Neural progenitor cell (in vitro differentiated cells): ENCODE data around the gene SPTBN4. TPM values are rescaled to one million over a fixed set of nuclear protein-coding genes. Genes with fewer than 3 reads are reported as not detected.
"Not testable (repeated sequence)": the region's sequence is repeated elsewhere in the genome, so short reads cannot be mapped to it uniquely, and the experiment has no call there.

Experiments
- DNase-seq: peaks from one replicate; pipeline ENCODE4 v3.0.0-alpha.2; 2016; ENCODE audit warnings: low spot score
- H2AFZ ChIP-seq: fragments of 200-600 bp; sonication (generic); replicated peaks from 2 replicates; pipeline ENCODE4 v1.6.1; 2016; ENCODE audit warnings: antibody characterized with exemption
- H3F3A ChIP-seq: fragments of 200-600 bp; sonication (generic); 2 replicates; pipeline ENCODE4 v1.6.1; 2016; ENCODE audit warnings: antibody characterized with exemption, low read depth
- H3K27ac ChIP-seq: fragments of 200-600 bp; sonication (generic); 2 replicates; pipeline ENCODE4 v1.5.1; 2016; ENCODE audit warnings: mild to moderate bottlenecking
- H3K27me3 ChIP-seq: fragments of 200-600 bp; sonication (generic); 2 replicates; pipeline ENCODE4 v1.6.1; 2016; ENCODE audit warnings: mild to moderate bottlenecking, moderate library complexity
- H3K36me3 ChIP-seq: fragments of 200-600 bp; sonication (generic); 2 replicates; pipeline ENCODE4 v1.5.1; 2016
- H3K4me1 ChIP-seq: fragments of 200-600 bp; sonication (generic); 2 replicates; pipeline ENCODE4 v1.6.1; 2016; ENCODE audit warnings: mixed run types
- H3K4me2 ChIP-seq: fragments of 200-600 bp; sonication (generic); 2 replicates; pipeline ENCODE4 v1.6.1; 2016
- H3K4me3 ChIP-seq: fragments of 200-600 bp; sonication (generic); 2 replicates; pipeline ENCODE4 v1.5.1; 2016
- H3K79me2 ChIP-seq: fragments of 200-600 bp; sonication (generic); 2 replicates; pipeline ENCODE4 v1.6.1; 2016; ENCODE audit warnings: low read depth
- H3K9ac ChIP-seq: fragments of 200-600 bp; sonication (generic); 2 replicates; pipeline ENCODE4 v1.6.1; 2016
- H3K9me3 ChIP-seq: fragments of 200-600 bp; sonication (generic); 2 replicates; pipeline ENCODE4 v1.5.1; 2016; ENCODE audit warnings: low read depth
- H4K20me1 ChIP-seq: fragments of 200-600 bp; sonication (generic); 2 replicates; pipeline ENCODE4 v1.6.1; 2016; ENCODE audit warnings: low read depth
- H3K27ac Mint-ChIP-seq: 3 replicates; pipeline ENCODE4 v1.8.0; 2021; ENCODE audit warnings: mixed read lengths
- H3K27me3 Mint-ChIP-seq: 2 replicates; pipeline ENCODE4 v1.8.0; 2022; ENCODE audit warnings: low read depth, mild to moderate bottlenecking, inconsistent platforms, moderate library complexity, mixed read lengths; ENCODE audit not compliant: insufficient read depth
- H3K36me3 Mint-ChIP-seq: 3 replicates; pipeline ENCODE4 v1.8.0; 2021; ENCODE audit warnings: mixed read lengths
- H3K4me1 Mint-ChIP-seq: 3 replicates; pipeline ENCODE4 v1.8.0; 2021; ENCODE audit warnings: mixed read lengths
- H3K4me3 Mint-ChIP-seq: 3 replicates; pipeline ENCODE4 v1.8.0; 2021; ENCODE audit warnings: mild to moderate bottlenecking, moderate library complexity, mixed read lengths
- H3K9me3 Mint-ChIP-seq: 3 replicates; pipeline ENCODE4 v1.8.0; 2020; ENCODE audit warnings: mixed read lengths
- CTCF ChIP-seq: fragments of 200-600 bp; sonication (generic); IDR thresholded peaks from 2 replicates; pipeline ENCODE4 v1.5.1; 2017; ENCODE audit warnings: antibody characterized with exemption, mild to moderate bottlenecking
- EZH2 ChIP-seq: fragments of 200-600 bp; sonication (generic); IDR thresholded peaks from 2 replicates; pipeline ENCODE4 v1.6.1; 2017; ENCODE audit warnings: antibody characterized with exemption, mild to moderate bottlenecking, moderate library complexity
- EZH2phosphoT487 ChIP-seq: fragments of 200-600 bp; sonication (generic); IDR thresholded peaks from 2 replicates; pipeline ENCODE4 v1.6.1; 2017; ENCODE audit warnings: antibody characterized with exemption
- total RNA-seq: library from RNA; depleted of rRNA; stranded (reverse); fragments of >200 nt; gene quantifications from 2 replicates; pipeline ENCODE4 v1.2.3, GENCODE V29; 2015; ENCODE audit warnings: low replicate concordance

Gene SPTBN4
- total RNA-seq, 1 donor from 2014 or later = 2.5 TPM

- Histone ChIP-seq H3K27me3 (no peaks in the 10 kb centered on the region), H4K20me1 (no peaks in the 10 kb centered on the region), H3K36me3 (no peaks in the 10 kb centered on the region), H3K4me1 (no peaks in the 10 kb centered on the region), H3K9me3 (no peaks in the 10 kb centered on the region), H3K79me2 (no peaks in the 10 kb centered on the region), H3K27ac (no peak overlapping the region), H2AFZ (no peak overlapping the region), H3K9ac (no peak overlapping the region), H3K4me2 (no peak overlapping the region), H3F3A (no peaks in the 10 kb centered on the region), H3K4me3 (no peak overlapping the region)
- H3K27me3 Mint-ChIP-seq = peaks cover 17% of the 10 kb centered on the region
- no peak overlapping the region for H3K27ac Mint-ChIP-seq
- no peaks in the 10 kb centered on the region for H3K4me1 Mint-ChIP-seq
- H3K9me3 Mint-ChIP-seq = peaks cover 2% of the 10 kb centered on the region
- TF ChIP-seq CTCF (no peak), EZH2phosphoT487 (no peak), EZH2 (no peak)
- H3K36me3 Mint-ChIP-seq = no peaks in the 10 kb centered on the region
- no peak for DNase-seq
- H3K4me3 Mint-ChIP-seq = no peak overlapping the region
Observed at GRCh38 chr19:40474737-40475136, 7.9 kb downstream of the SPTBN4 start.

GRCh38 chr19:40475878-40476644 lies 9.3 kb downstream of the SPTBN4 start:
- not testable (repeated sequence) for H3K79me2 ChIP-seq, H3K9me3 ChIP-seq, H3K36me3 Mint-ChIP-seq, H3K4me1 ChIP-seq, H3K27ac Mint-ChIP-seq, H3K4me3 ChIP-seq, H3K27ac ChIP-seq, H3K9me3 Mint-ChIP-seq, H3K4me1 Mint-ChIP-seq, DNase-seq, H3K9ac ChIP-seq, H3K4me2 ChIP-seq, H4K20me1 ChIP-seq, H3K4me3 Mint-ChIP-seq, H3F3A ChIP-seq, H3K27me3 ChIP-seq, H2AFZ ChIP-seq, H3K36me3 ChIP-seq
- peaks cover 16% of the 10 kb centered on the region for H3K27me3 Mint-ChIP-seq

GRCh38 chr19:40486017-40486416 lies 19.2 kb downstream of the SPTBN4 start:
- H4K20me1 ChIP-seq = no peaks in the 10 kb centered on the region
- H3K9me3 Mint-ChIP-seq = peaks cover 4% of the 10 kb centered on the region
- H3K27ac ChIP-seq = no peak overlapping the region
- H3K36me3 Mint-ChIP-seq = no peaks in the 10 kb centered on the region
- TF ChIP-seq EZH2phosphoT487 = no peak
- TF ChIP-seq EZH2 = no peak
- no peak for TF ChIP-seq CTCF
- H3K4me3 ChIP-seq = no peak overlapping the region
- no peaks in the 10 kb centered on the region for H3F3A ChIP-seq
- H3K9ac ChIP-seq = no peak overlapping the region
- H3K36me3 ChIP-seq = no peaks in the 10 kb centered on the region
- no peak overlapping the region for H3K27ac Mint-ChIP-seq
- H3K4me1 ChIP-seq = no peaks in the 10 kb centered on the region
- peaks cover 9% of the 10 kb centered on the region for H3K4me1 Mint-ChIP-seq
- H3K4me2 ChIP-seq = no peak overlapping the region
- H3K9me3 ChIP-seq = no peaks in the 10 kb centered on the region
- no peak overlapping the region for H3K4me3 Mint-ChIP-seq
- peaks cover 12% of the 10 kb centered on the region for H3K27me3 Mint-ChIP-seq
- H3K27me3 ChIP-seq = peaks cover 31% of the 10 kb centered on the region
- no peaks in the 10 kb centered on the region for H3K79me2 ChIP-seq
- H2AFZ ChIP-seq = no peak overlapping the region
- no peak for DNase-seq

GRCh38 chr19:40489882-40490230 lies 23.1 kb downstream of the SPTBN4 start:
- DNase-seq = no peak
- H3K9ac ChIP-seq = no peak overlapping the region

More at GRCh38 chr19:40489882-40490230, 23.1 kb downstream of the SPTBN4 start:
- H3F3A ChIP-seq = no peaks in the 10 kb centered on the region
- no peaks in the 10 kb centered on the region for H3K79me2 ChIP-seq
- H3K36me3 ChIP-seq = no peaks in the 10 kb centered on the region
- Mint-ChIP-seq H3K27ac (no peak overlapping the region), H3K27me3 (peaks cover 22% of the 10 kb centered on the region), H3K9me3 (peaks cover 15% of the 10 kb centered on the region), H3K36me3 (no peaks in the 10 kb centered on the region), H3K4me1 (peaks cover 9% of the 10 kb centered on the region), H3K4me3 (no peak overlapping the region)
- no peak overlapping the region for H3K4me2 ChIP-seq
- H2AFZ ChIP-seq = no peak overlapping the region
- no peaks in the 10 kb centered on the region for H3K9me3 ChIP-seq
- no peaks in the 10 kb centered on the region for H4K20me1 ChIP-seq
- no peaks in the 10 kb centered on the region for H3K4me1 ChIP-seq
- TF ChIP-seq EZH2 (no peak), EZH2phosphoT487 (no peak), CTCF (no peak)
- H3K27ac ChIP-seq = no peak overlapping the region
- H3K27me3 ChIP-seq = peaks cover 33% of the 10 kb centered on the region
- no peak overlapping the region for H3K4me3 ChIP-seq
